ENCODE data around the gene GPHN. TPM values are rescaled to one million over a fixed set of nuclear protein-coding genes. Genes with fewer than 3 reads are reported as not detected.

The GPHN gene
- total RNA-seq, 1 donor from 2014 or later = 12.5 TPM

DNA sequence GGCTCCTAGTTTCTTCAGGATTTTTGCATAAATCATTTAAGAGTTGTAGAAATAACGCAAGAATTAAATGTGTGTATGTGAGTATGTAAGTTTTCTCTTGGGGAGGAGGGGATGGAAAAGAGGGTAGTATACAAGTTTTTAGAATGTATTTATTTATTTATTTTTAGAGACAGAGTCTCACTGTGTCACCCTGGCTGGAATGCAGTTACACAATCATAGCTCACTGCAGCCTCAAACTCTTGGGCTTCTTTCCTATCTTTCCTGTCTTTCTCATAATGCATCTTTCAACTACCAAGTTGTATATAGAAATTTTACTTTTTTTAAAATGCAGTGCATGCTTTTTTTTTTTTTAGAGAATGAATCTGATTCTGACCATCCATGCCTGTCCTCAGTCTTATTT lies 412.2 kb downstream of the GPHN start:
- peaks cover 0 to 4% of the 10 kb centered on the region in 2 donors for H3K36me3 ChIP-seq
- H3K9me3 ChIP-seq = no peaks in the 10 kb centered on the region

DNA sequence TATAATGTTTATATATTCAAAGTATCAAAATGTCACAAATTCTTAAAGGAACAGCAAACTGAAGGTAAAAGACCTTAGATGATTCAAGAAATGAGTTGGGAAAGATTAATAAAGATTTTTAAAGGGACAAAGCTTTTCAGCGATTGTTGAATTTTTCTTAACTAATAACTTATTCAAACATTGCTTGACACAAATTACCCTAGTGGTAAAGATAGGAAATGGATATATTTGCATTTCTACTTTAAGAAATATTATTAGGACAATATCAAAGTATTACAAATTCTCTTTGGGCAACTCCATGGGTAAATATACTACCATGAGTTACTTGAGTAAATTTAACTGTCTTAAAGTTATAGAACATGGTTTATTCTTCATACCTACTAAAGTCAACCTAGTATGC lies 415.3 kb downstream of the GPHN start:
- Histone ChIP-seq H3K4me3 (no peak overlapping the region), H3K27me3 (no peaks in the 10 kb centered on the region), H3K27ac (no peak overlapping the region), H3K9me3 (no peaks in the 10 kb centered on the region), H3K36me3 (peaks cover 0 to 4% of the 10 kb centered on the region in 2 donors), H3K4me1 (no peaks in the 10 kb centered on the region)
- TF ChIP-seq POLR2A (IDR thresholded peaks at IDR 0.05) = no peak
- TF ChIP-seq, protein P1, sequence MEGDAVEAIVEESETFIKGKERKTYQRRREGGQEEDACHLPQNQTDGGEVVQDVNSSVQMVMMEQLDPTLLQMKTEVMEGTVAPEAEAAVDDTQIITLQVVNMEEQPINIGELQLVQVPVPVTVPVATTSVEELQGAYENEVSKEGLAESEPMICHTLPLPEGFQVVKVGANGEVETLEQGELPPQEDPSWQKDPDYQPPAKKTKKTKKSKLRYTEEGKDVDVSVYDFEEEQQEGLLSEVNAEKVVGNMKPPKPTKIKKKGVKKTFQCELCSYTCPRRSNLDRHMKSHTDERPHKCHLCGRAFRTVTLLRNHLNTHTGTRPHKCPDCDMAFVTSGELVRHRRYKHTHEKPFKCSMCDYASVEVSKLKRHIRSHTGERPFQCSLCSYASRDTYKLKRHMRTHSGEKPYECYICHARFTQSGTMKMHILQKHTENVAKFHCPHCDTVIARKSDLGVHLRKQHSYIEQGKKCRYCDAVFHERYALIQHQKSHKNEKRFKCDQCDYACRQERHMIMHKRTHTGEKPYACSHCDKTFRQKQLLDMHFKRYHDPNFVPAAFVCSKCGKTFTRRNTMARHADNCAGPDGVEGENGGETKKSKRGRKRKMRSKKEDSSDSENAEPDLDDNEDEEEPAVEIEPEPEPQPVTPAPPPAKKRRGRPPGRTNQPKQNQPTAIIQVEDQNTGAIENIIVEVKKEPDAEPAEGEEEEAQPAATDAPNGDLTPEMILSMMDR (IDR thresholded peaks at IDR 0.05) = no peak
- no peak for TF ChIP-seq POLR2AphosphoS5 (IDR thresholded peaks at IDR 0.05; ENCODE audit: insufficient read depth in 1 of 2, low read depth in 1 of 2)
- DNase-seq (ENCODE audit: extremely low spot score in 2 of 2) = no peak
- intact Hi-C loops (cut with DNase I) = no loop called here

More for the DNA sequence above, 412.2 kb downstream of the GPHN start:
- Histone ChIP-seq H3K4me3 (no peak overlapping the region), H3K4me1 (no peaks in the 10 kb centered on the region), H3K27me3 (no peaks in the 10 kb centered on the region), H3K27ac (no peak overlapping the region)
- intact Hi-C loops (cut with DNase I) = no loop called here
- TF ChIP-seq, protein P1 (IDR thresholded peaks at IDR 0.05) = no peak
- DNase-seq (ENCODE audit: extremely low spot score in 2 of 2) = no peak

DNA sequence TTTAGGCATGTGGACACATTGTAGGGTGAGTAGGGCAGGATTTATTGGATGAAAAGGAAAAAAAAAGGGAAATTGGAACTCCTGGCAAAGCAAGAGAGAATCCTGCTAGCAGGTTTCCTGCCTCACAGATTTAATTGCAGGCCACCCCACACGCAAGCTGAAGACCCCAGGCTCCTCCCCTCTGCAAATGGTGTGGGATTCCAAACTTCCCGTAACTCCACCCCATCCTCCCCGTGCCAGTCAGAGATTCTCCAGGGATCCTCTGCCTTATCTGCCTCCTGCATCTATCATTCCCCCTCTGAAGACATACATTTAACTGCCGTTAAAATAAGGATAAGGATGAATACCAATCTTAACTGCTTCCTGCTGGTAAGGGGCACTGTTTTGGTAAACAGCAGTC lies 431.5 kb downstream of the GPHN start:
- Histone ChIP-seq H3K36me3 (peaks cover 0 to 15% of the 10 kb centered on the region in 2 donors), H3K4me1 (no peaks in the 10 kb centered on the region), H3K27ac (no peak overlapping the region), H3K4me3 (no peak overlapping the region), H3K27me3 (no peaks in the 10 kb centered on the region), H3K9me3 (peaks cover 23% of the 10 kb centered on the region)
- TF ChIP-seq, protein P1 (IDR thresholded peaks at IDR 0.05) = no peak
- no peak for TF ChIP-seq POLR2AphosphoS5 (IDR thresholded peaks at IDR 0.05; ENCODE audit: insufficient read depth in 1 of 2, low read depth in 1 of 2)
- TF ChIP-seq POLR2A (IDR thresholded peaks at IDR 0.05) = no peak
- DNase-seq (ENCODE audit: extremely low spot score in 2 of 2) = no peak
- intact Hi-C loops (cut with DNase I) = no loop called here

DNA sequence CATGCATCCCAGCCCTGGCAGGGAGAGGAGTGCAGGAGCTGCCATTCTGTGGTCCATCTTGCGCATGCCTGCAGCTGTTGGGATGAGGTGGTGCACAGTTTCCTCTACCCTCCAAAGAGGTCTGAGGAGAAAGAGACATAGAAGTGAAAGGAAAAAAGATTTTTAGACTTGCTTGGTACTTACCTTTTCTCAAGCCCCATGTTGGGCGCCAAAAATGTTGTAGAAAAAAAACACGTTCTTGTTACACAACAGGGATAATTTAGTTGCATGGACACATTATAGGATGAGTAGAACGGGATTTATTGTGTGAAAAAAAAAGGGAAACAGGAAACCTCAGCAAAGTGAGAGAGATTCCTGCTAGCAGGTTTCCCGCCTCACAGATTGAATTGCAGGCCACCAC lies 436.9 kb downstream of the GPHN start:
- no peak for TF ChIP-seq POLR2A (IDR thresholded peaks at IDR 0.05)
- TF ChIP-seq, protein P1 (IDR thresholded peaks at IDR 0.05) = no peak
- no peak for TF ChIP-seq POLR2AphosphoS5 (IDR thresholded peaks at IDR 0.05; ENCODE audit: insufficient read depth in 1 of 2, low read depth in 1 of 2)
- no peaks in the 10 kb centered on the region for H3K4me1 ChIP-seq
- H3K27me3 ChIP-seq = no peaks in the 10 kb centered on the region
- no peak overlapping the region for H3K4me3 ChIP-seq
- peaks cover 37% of the 10 kb centered on the region for H3K9me3 ChIP-seq
- peaks cover 0 to 43% of the 10 kb centered on the region in 2 donors for H3K36me3 ChIP-seq
- intact Hi-C loops (cut with DNase I) = no loop called here
- no peak overlapping the region for H3K27ac ChIP-seq
- DNase-seq (ENCODE audit: extremely low spot score in 2 of 2) = no peak

DNA sequence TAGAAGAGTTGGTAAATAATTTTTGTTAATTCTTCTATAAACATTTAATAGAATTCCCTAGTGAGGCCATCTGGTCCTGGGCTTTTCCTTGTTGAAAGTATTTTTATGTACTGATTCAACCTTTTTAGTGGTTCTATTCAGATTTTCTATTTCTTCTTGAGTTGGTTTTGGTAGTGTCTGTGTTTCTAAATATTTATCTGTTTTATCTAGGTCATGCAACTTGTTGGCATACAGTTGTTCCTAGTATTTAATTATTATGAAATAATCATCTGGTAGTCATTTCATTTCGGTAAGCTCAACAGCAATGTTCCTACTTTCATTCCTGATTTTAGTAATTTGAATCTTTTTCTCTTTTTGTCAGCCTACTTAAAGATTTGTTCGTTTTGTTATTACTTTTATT lies 447.2 kb downstream of the GPHN start:
- Histone ChIP-seq H3K27me3 (no peaks in the 10 kb centered on the region), H3K27ac (no peak overlapping the region), H3K4me3 (no peak overlapping the region), H3K36me3 (no peaks in the 10 kb centered on the region), H3K4me1 (no peaks in the 10 kb centered on the region), H3K9me3 (peaks cover 9% of the 10 kb centered on the region)
- no peak for DNase-seq (ENCODE audit: extremely low spot score in 2 of 2)
- TF ChIP-seq POLR2AphosphoS5 (IDR thresholded peaks at IDR 0.05; ENCODE audit: insufficient read depth in 1 of 2, low read depth in 1 of 2) (no peak), POLR2A (IDR thresholded peaks at IDR 0.05) (no peak)
- TF ChIP-seq, protein P1 (IDR thresholded peaks at IDR 0.05) = no peak
- intact Hi-C loops (cut with DNase I) = no loop called here
